ENCODE data around the gene KCNJ18.

DNA sequence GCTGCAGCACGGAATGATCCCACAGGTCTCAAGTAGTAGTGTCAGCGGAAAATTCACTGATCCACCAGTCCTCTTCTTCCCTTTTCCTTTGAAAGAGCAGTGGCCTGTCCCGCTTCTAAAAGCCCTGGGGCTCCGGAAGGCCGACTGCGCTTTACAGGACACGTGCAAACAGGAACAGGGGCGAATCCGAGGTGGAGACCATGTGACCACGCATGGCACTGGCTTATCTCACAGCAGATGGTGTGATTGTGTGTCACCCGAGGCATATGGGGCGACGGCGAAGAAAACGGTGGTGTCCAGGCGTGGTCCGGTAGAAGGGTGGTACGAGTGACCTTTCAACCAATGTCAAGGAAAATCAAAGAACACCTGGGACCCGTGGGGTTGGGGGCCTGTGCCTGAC, 12.0 kb upstream of the KCNJ18 start:
- TF ChIP-seq, protein P1, sequence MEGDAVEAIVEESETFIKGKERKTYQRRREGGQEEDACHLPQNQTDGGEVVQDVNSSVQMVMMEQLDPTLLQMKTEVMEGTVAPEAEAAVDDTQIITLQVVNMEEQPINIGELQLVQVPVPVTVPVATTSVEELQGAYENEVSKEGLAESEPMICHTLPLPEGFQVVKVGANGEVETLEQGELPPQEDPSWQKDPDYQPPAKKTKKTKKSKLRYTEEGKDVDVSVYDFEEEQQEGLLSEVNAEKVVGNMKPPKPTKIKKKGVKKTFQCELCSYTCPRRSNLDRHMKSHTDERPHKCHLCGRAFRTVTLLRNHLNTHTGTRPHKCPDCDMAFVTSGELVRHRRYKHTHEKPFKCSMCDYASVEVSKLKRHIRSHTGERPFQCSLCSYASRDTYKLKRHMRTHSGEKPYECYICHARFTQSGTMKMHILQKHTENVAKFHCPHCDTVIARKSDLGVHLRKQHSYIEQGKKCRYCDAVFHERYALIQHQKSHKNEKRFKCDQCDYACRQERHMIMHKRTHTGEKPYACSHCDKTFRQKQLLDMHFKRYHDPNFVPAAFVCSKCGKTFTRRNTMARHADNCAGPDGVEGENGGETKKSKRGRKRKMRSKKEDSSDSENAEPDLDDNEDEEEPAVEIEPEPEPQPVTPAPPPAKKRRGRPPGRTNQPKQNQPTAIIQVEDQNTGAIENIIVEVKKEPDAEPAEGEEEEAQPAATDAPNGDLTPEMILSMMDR (IDR thresholded peaks at IDR 0.05 in 4 of 5, conservative IDR thresholded peaks at IDR 0.05 in 1 of 5) = no peak
- TF ChIP-seq POLR2A (IDR thresholded peaks at IDR 0.05) = no peak

Data from gastrocnemius medialis (tissue), 4 donors.